ENCODE measurements around the gene FOXL1.
A peak's percentile ranks its signal among the peaks of the same experiment; 100 is the strongest.

The FOXL1 gene

DNA sequence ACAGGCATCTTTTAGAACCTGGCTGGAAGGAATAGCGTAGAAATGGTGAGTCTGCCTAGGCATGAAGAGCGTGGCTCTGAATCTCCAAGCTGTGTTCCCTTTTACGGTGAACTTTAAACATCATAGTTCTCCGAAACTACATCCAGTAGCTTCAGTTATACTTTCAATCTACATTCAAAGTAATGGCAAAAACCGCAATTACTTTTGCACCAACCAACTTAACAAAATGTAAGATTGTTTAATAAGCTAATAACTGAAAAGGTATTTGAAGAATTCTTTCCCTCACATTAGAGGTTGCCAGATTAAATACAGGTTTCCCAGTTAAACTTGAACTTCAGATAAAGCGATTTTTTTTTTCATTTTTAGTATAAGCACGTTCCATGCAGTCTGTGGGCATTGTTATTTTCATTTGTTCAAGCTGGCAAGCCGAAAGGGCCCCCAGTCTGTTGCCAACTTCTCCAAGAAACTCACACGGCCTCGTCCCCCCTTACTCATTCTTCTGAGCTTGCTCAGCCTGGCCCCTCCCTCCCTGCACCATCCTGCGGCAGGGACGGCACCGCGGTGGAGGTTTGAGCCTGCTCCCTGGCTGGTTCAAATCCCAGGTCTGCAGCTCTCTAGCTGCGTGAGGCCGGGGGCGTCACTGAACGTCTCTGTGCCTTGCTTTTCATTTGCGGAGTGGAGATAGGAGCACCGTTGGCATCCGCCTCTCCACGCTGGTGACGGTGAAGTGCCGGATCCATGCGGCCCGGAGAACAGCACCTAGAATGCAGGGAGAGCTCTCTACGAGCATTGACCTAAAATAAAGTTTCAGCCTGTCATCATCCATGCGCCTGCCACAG lies 19.8 kb upstream of the FOXL1 start:
- Mint-ChIP-seq H3K4me3 (no peak overlapping the region), H3K27ac (no peak overlapping the region), H3K4me1 (peaks cover 18% of the 10 kb centered on the region), H3K9me3 (no peaks in the 10 kb centered on the region), H3K36me3 (no peaks in the 10 kb centered on the region), H3K27me3 (peaks cover 44% of the 10 kb centered on the region)
- no peak for ATAC-seq

DNA sequence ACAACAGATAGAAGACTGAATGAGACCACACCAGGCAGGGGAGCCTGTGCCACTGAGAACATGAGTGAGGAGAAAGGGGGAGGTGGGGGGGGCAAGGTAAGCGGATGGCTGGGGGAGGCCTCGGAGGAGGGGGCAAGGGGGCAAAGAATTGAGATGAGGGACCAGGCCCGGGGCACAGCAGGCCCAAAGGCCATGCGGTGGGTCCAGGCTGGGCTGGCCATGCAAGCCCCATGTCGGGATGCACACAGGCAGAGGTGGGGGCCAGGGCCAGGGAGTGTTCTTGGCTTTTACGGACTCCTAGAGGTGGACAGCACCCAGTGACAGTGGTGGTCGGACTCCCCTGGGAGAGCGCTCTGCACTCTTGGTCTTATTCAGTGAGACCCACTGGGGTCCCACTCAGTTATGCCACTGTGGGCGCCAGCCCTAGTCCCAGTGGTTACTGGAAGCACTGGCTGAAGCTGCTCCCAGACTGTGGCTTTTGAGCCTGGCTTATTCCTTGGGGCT lies 18.5 kb upstream of the FOXL1 start:
- Mint-ChIP-seq H3K27ac (no peak overlapping the region), H3K4me1 (peaks cover 22% of the 10 kb centered on the region), H3K9me3 (no peaks in the 10 kb centered on the region), H3K4me3 (no peak overlapping the region), H3K27me3 (peaks cover 56% of the 10 kb centered on the region), H3K36me3 (no peaks in the 10 kb centered on the region)
- no peak for ATAC-seq

DNA sequence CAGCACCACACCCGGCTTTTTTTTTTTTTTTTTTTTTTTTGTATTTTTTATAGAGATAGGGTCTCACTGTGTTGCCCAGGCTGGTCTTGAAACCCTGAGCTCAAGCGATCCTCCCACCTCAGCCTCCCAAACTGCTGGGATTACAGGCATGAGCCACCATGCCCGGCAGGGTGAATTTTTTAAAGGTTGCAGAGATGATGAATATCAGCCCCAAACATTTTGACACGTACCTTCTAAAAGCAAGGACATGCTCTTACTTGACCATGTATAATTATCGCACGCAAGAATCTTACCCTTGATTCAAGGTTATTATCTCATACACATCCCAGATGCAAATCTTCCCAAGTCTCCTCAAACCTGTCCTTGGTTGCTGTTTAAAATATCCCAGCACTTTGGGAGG lies 16.0 kb upstream of the FOXL1 start:
- Mint-ChIP-seq H3K36me3 (no peaks in the 10 kb centered on the region), H3K4me1 (peaks cover 21% of the 10 kb centered on the region), H3K27me3 (peaks cover 71% of the 10 kb centered on the region), H3K4me3 (no peak overlapping the region), H3K27ac (no peak overlapping the region), H3K9me3 (no peaks in the 10 kb centered on the region)
- no peak for ATAC-seq

DNA sequence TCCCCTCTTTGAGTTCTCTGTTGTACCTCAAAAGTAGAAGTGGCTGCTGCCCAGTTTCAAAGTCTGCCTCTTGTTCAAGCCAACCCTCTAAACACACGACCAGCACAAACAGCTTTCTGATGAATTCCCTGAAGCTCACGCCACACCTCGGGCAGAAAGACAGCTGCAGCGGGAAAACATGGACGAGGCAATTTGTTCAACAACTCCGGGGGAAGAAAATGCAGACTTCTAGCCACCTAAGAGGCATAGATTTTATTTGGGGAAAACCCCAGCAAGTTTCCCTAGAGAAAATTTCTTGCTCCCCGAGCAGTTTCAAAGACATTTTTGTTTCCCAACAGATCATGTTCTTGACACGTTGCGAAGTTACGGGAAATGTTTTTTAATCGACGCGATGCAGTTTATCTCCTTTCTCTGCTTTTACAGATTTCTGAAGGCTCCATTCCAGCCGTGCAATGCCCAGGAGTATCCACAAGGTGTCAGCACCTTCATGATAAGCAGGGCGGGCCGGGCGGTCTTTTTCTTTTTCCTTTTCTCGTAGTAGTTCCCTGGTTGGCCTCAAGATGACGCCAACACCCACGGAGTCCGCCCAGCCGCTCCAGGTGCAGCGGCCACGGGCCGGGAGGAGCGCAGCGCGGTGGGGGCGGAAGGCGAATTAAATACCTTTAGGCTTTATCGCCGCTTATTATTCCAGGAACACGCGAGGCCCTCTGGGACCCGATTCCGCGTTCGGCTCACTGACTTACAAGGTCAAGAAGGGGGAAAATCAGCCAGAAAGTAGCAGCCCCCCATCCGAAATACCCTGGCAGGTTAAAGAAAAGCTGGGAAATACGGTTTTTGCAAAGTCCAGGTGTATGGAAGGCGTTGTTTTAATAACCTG lies 14.6 kb upstream of the FOXL1 start:
- Mint-ChIP-seq H3K4me3 (peak overlapping the region; percentile 61), H3K36me3 (no peaks in the 10 kb centered on the region), H3K27me3 (peaks cover 78% of the 10 kb centered on the region), H3K9me3 (no peaks in the 10 kb centered on the region), H3K4me1 (peaks cover 21% of the 10 kb centered on the region), H3K27ac (no peak overlapping the region)
- peak; percentile 85 for ATAC-seq

DNA sequence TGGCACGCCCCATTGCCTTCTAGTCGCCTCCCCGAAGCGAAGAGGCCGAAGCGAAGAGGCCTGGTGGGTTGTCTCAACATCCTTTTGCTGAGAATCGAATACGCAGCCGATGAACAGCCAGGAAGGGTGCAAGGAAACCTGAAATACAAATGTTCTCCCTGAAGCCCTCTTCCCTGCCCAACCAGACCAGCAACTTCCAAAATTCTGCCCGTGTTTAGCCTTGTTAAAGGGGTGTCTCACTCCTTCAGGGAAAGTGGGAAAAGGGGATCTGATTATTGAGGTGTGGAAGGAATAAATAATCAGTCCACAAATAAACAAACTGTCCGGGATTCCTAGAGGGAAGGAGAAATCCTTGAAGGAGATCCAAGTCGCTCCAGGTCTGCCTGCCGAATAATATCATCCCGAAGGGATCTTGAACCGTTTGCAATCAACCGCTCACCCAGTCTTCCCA lies 13.1 kb upstream of the FOXL1 start:
- no peak for ATAC-seq
- H3K4me1 Mint-ChIP-seq = peaks cover 21% of the 10 kb centered on the region
- no peak overlapping the region for H3K4me3 Mint-ChIP-seq
- H3K27ac Mint-ChIP-seq = no peak overlapping the region
- H3K27me3 Mint-ChIP-seq = peaks cover 69% of the 10 kb centered on the region
- H3K9me3 Mint-ChIP-seq = no peaks in the 10 kb centered on the region
- H3K36me3 Mint-ChIP-seq = no peaks in the 10 kb centered on the region

DNA sequence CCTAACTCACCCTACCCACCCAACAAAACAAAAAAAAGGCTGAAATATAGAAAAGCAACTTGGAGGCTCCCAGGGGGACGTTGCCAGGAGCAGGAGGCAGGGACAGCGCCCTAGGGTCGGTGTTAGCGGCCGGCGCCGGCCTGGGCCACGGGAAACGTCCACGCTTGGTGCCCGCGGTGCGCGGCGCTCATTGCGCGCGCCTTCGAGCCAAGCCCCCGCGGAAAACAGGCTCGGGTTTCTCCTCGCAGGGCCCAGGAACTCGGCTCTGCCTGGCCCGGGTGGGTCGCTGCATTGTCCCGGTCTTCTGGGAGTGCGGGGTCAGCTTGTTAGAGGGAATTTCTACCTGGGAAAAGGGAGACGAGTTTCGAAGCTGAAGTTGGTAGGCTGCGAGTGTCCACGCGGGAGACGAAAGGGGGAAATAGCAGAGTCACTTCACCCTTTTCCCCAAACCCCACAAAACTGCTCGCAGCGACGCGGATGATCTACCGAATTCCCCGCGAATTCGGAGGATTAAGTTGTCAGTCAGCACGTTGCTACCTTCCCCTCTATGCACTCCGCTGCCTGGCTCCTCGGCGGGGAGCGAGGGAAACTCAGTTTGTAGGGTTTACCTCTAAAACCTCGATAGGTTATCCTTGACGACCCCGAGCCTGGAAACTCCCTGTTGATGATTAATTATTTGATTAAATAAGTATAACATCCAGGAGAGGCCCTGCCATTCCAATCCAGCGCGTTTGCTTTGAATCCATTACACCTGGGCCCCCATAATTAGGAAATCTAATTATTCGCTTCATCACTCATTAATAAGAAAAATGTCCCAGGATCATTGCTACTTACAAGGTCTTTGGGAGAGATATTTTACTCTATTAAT lies 12.5 kb upstream of the FOXL1 start:
- H3K27ac Mint-ChIP-seq = no peak overlapping the region
- ATAC-seq = no peak
- peaks cover 69% of the 10 kb centered on the region for H3K27me3 Mint-ChIP-seq
- H3K9me3 Mint-ChIP-seq = no peaks in the 10 kb centered on the region
- H3K4me3 Mint-ChIP-seq = no peak overlapping the region
- peaks cover 21% of the 10 kb centered on the region for H3K4me1 Mint-ChIP-seq
- no peaks in the 10 kb centered on the region for H3K36me3 Mint-ChIP-seq

DNA sequence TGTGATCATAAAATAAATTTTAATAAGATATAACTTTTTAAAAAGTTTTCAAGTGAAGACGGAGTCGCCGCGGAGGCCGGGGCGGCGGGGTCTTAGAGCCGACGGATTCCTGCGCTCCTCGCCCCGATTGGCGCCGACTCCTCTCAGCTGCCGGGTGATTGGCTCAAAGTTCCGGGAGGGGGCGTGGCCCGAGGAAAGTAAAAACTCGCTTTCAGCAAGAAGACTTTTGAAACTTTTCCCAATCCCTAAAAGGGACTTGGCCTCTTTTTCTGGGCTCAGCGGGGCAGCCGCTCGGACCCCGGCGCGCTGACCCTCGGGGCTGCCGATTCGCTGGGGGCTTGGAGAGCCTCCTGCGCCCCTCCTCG lies 11.8 kb upstream of the FOXL1 start, which contains the start of gene FOXC2:
Gene FOXC2, plus strand, starts transcription at position 229 of the 365 bp plus-strand sequence. CDS start 507 bp downstream, outside the sequence.
- ATAC-seq = no peak
- Mint-ChIP-seq H3K27me3 (peaks cover 74% of the 10 kb centered on the region), H3K4me1 (peaks cover 21% of the 10 kb centered on the region), H3K36me3 (no peaks in the 10 kb centered on the region), H3K9me3 (no peaks in the 10 kb centered on the region), H3K4me3 (no peak within 1 kb of the TSS), H3K27ac (no peak within 1 kb of the TSS)

DNA sequence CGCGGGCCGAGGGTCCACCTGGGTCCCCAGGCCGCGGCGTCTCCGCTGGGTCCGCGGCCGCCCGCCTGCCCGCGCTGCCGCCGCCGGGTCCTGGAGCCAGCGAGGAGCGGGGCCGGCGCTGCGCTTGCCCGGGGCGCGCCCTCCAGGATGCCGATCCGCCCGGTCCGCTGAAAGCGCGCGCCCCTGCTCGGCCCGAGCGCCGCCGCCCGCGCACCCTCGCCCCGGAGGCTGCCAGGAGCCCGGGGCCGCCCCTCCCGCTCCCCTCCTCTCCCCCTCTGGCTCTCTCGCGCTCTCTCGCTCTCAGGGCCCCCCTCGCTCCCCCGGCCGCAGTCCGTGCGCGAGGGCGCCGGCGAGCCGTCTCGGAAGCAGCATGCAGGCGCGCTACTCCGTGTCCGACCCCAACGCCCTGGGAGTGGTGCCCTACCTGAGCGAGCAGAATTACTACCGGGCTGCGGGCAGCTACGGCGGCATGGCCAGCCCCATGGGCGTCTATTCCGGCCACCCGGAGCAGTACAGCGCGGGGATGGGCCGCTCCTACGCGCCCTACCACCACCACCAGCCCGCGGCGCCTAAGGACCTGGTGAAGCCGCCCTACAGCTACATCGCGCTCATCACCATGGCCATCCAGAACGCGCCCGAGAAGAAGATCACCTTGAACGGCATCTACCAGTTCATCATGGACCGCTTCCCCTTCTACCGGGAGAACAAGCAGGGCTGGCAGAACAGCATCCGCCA lies 11.2 kb upstream of the FOXL1 start:
- no peak overlapping the region for H3K27ac Mint-ChIP-seq
- no peak for ATAC-seq
- peaks cover 74% of the 10 kb centered on the region for H3K27me3 Mint-ChIP-seq
- H3K4me3 Mint-ChIP-seq = no peak overlapping the region
- H3K36me3 Mint-ChIP-seq = no peaks in the 10 kb centered on the region
- H3K9me3 Mint-ChIP-seq = no peaks in the 10 kb centered on the region
- peaks cover 21% of the 10 kb centered on the region for H3K4me1 Mint-ChIP-seq

DNA sequence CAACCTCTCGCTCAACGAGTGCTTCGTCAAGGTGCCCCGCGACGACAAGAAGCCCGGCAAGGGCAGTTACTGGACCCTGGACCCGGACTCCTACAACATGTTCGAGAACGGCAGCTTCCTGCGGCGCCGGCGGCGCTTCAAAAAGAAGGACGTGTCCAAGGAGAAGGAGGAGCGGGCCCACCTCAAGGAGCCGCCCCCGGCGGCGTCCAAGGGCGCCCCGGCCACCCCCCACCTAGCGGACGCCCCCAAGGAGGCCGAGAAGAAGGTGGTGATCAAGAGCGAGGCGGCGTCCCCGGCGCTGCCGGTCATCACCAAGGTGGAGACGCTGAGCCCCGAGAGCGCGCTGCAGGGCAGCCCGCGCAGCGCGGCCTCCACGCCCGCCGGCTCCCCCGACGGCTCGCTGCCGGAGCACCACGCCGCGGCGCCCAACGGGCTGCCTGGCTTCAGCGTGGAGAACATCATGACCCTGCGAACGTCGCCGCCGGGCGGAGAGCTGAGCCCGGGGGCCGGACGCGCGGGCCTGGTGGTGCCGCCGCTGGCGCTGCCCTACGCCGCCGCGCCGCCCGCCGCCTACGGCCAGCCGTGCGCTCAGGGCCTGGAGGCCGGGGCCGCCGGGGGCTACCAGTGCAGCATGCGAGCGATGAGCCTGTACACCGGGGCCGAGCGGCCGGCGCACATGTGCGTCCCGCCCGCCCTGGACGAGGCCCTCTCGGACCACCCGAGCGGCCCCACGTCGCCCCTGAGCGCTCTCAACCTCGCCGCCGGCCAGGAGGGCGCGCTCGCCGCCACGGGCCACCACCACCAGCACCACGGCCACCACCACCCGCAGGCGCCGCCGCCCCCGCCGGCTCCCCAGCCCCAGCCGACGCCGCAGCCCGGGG lies 10.4 kb upstream of the FOXL1 start:
- Mint-ChIP-seq H3K27ac (no peak overlapping the region), H3K4me3 (no peak overlapping the region)

DNA sequence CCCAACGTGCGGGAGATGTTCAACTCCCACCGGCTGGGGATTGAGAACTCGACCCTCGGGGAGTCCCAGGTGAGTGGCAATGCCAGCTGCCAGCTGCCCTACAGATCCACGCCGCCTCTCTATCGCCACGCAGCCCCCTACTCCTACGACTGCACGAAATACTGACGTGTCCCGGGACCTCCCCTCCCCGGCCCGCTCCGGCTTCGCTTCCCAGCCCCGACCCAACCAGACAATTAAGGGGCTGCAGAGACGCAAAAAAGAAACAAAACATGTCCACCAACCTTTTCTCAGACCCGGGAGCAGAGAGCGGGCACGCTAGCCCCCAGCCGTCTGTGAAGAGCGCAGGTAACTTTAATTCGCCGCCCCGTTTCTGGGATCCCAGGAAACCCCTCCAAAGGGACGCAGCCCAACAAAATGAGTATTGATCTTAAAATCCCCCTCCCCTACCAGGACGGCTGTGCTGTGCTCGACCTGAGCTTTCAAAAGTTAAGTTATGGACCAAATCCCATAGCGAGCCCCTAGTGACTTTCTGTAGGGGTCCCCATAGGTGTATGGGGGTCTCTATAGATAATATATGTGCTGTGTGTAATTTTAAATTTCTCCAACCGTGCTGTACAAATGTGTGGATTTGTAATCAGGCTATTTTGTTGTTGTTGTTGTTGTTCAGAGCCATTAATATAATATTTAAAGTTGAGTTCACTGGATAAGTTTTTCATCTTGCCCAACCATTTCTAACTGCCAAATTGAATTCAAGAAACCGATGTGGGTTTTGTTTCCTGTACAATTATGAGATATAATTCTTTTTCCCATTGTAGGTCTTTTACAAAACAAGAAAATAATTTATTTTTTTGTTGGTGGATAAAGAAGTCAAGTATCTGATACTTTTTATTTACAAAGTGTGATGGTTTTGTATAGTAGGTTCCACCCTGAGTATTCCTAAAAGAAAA lies 9.4 kb upstream of the FOXL1 start:
- no peaks in the 10 kb centered on the region for H3K36me3 Mint-ChIP-seq
- no peaks in the 10 kb centered on the region for H3K9me3 Mint-ChIP-seq
- no peak for ATAC-seq
- H3K27me3 Mint-ChIP-seq = peaks cover 75% of the 10 kb centered on the region
- peaks cover 15% of the 10 kb centered on the region for H3K4me1 Mint-ChIP-seq
- no peak overlapping the region for H3K4me3 Mint-ChIP-seq
- H3K27ac Mint-ChIP-seq = no peak overlapping the region

More for the DNA sequence above, 10.4 kb upstream of the FOXL1 start:
- peaks cover 75% of the 10 kb centered on the region for H3K27me3 Mint-ChIP-seq
- H3K4me1 Mint-ChIP-seq = peaks cover 21% of the 10 kb centered on the region
- no peak for ATAC-seq
- H3K9me3 Mint-ChIP-seq = no peaks in the 10 kb centered on the region
- no peaks in the 10 kb centered on the region for H3K36me3 Mint-ChIP-seq

DNA sequence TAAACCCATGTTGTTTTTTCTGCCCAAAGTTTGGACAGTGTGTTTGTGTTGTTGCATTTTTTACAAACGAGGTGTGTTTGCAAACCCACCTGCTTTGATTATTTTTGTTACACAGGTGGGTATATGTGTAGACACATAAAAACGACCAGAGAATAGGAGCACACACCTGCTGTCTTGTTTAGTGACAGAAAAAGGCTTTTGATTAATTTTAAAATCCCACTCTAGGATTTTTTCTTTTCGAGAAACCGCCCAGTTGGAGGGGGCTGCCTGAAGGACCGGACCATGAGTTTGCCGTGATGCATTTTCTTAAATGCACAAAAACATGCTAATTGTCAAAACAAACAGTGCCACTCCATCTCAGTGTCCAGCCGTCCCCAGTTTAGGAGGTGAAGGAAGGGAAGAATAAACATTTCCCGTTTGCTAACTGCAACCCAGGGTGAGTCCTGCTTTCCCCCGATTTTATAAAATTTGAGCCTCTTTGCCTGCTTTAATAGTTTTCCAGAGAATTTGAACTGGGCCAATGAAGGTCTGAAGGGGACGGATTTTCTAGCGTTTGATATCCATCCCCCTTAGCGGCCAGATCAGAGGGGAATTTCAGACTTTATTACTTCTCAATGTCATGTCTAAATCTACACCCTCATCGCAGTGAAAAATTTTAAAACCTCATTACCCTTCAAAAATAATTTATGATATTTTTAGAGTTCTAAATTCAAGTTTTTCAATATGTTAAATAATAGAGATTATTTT lies 8.5 kb upstream of the FOXL1 start:
- Mint-ChIP-seq H3K4me1 (peaks cover 12% of the 10 kb centered on the region), H3K27ac (no peak overlapping the region), H3K9me3 (no peaks in the 10 kb centered on the region), H3K4me3 (no peak overlapping the region), H3K36me3 (no peaks in the 10 kb centered on the region), H3K27me3 (peaks cover 75% of the 10 kb centered on the region)
- no peak for ATAC-seq
